ENCODE results near the gene USP46.

The USP46 gene

GRCh38 chr4:52622564-52622963, 36.5 kb downstream of the USP46 start:
- no peak for FAIRE-seq
- DNase-seq (ENCODE audit: insufficient read length, low spot score), result no peak

GRCh38 chr4:52621567-52621966, 37.5 kb downstream of the USP46 start:
- DNase-seq (ENCODE audit: insufficient read length, low spot score) (no peak), FAIRE-seq (no peak)

- DNase-seq (ENCODE audit: insufficient read length, low spot score) (no peak), FAIRE-seq (no peak)
Observed at GRCh38 chr4:52619591-52619931, 39.5 kb downstream of the USP46 start.

- FAIRE-seq (no peak), DNase-seq (ENCODE audit: insufficient read length, low spot score) (no peak)
Observed at GRCh38 chr4:52618795-52619590, 40.1 kb downstream of the USP46 start.

- DNase-seq (ENCODE audit: insufficient read length, low spot score), result no peak
- no peak for FAIRE-seq
Observed at GRCh38 chr4:52617336-52618020, 41.6 kb downstream of the USP46 start.

GRCh38 chr4:52614241-52614640, 44.9 kb downstream of the USP46 start:
- FAIRE-seq (no peak), DNase-seq (ENCODE audit: insufficient read length, low spot score) (no peak)

- DNase-seq (ENCODE audit: insufficient read length, low spot score), result no peak
- no peak for FAIRE-seq
Observed at GRCh38 chr4:52612341-52612740, 46.8 kb downstream of the USP46 start.

- FAIRE-seq (no peak), DNase-seq (ENCODE audit: insufficient read length, low spot score) (no peak)
Observed at GRCh38 chr4:52611030-52611555, 48.0 kb downstream of the USP46 start.

GRCh38 chr4:52606726-52607125, 52.4 kb downstream of the USP46 start:
- DNase-seq (ENCODE audit: insufficient read length, low spot score) (no peak), FAIRE-seq (no peak)

GRCh38 chr4:52606040-52606439, 53.1 kb downstream of the USP46 start:
- DNase-seq (ENCODE audit: insufficient read length, low spot score) (no peak), FAIRE-seq (no peak)

- no peak for FAIRE-seq
- no peak for DNase-seq (ENCODE audit: insufficient read length, low spot score)
Observed at GRCh38 chr4:52604215-52604614, 54.9 kb downstream of the USP46 start.

GRCh38 chr4:52600275-52600674, 58.8 kb downstream of the USP46 start:
- no peak for FAIRE-seq
- no peak for DNase-seq (ENCODE audit: insufficient read length, low spot score)

- DNase-seq (ENCODE audit: insufficient read length, low spot score) (no peak), FAIRE-seq (no peak)
Observed at GRCh38 chr4:52595001-52595400, 64.1 kb downstream of the USP46 start.

GRCh38 chr4:52592287-52592686, 66.8 kb downstream of the USP46 start:
- DNase-seq (ENCODE audit: insufficient read length, low spot score) (no peak), FAIRE-seq (no peak)

- no peak for FAIRE-seq
- no peak for DNase-seq (ENCODE audit: insufficient read length, low spot score)
Observed at GRCh38 chr4:52588771-52589591, 70.1 kb downstream of the USP46 start.

GRCh38 chr4:52588097-52588496, 71.0 kb downstream of the USP46 start:
- DNase-seq (ENCODE audit: insufficient read length, low spot score) (peak; percentile 8), FAIRE-seq (peak; percentile 35)

GRCh38 chr4:52586069-52586468, 73.0 kb downstream of the USP46 start:
- FAIRE-seq (no peak), DNase-seq (ENCODE audit: insufficient read length, low spot score) (no peak)

GRCh38 chr4:52585379-52585778, 73.7 kb downstream of the USP46 start:
- no peak for DNase-seq (ENCODE audit: insufficient read length, low spot score)
- FAIRE-seq, result no peak

- FAIRE-seq (no peak), DNase-seq (ENCODE audit: insufficient read length, low spot score) (no peak)
Observed at GRCh38 chr4:52579602-52580272, 79.4 kb downstream of the USP46 start.

- FAIRE-seq, result peak; percentile 39
- no peak for DNase-seq (ENCODE audit: insufficient read length, low spot score)
Observed at GRCh38 chr4:52578951-52579350, 80.2 kb downstream of the USP46 start.

- FAIRE-seq (no peak), DNase-seq (ENCODE audit: insufficient read length, low spot score) (no peak)
Observed at GRCh38 chr4:52577624-52577962, 81.5 kb downstream of the USP46 start.

Data from GM19239 (cell line).